ENCODE data around the gene ISCU. TPM values are rescaled to one million over a fixed set of nuclear protein-coding genes. Genes with fewer than 3 reads are reported as not detected.

ISCU gene
- polyA plus RNA-seq, 1 of the 3 experiments (the other 2 are of a cell fraction): 165 TPM

DNA sequence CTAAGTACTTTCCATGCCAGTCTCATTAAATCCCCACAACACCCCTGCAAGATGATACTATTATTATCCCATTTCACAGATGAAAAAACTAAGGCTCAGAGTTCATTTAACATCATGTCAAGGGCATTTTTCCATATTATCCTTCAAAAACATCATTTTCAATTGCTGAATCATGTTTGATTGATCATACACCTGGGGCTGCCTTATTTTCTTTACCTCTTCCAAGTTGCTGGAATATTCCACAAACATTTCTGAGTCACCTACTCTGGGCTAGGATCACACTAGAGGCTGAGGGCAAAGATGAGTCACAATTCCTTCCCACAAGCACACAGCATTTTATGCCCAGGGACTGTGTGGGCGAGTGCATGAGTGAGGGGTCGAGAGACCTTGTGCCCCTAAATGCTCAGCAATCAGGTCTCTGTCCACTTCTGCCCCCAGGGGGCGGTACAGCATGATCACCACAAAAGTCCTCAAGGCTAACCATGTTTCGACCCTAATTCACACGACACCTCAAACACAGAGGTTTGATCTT is 49.6 kb downstream of the ISCU start (continued):
- TF ChIP-seq ZBTB33 (IDR thresholded peaks at IDR 0.05; ENCODE audit: borderline replicate concordance, low read depth) (no peak), TCF12 (IDR thresholded peaks at IDR 0.05) (peak; percentile 61), ELF1 (IDR thresholded peaks at IDR 0.05) (no peak), YY1 (IDR thresholded peaks at IDR 0.05; ENCODE audit: low read depth) (no peak), NFIC (IDR thresholded peaks at IDR 0.05; ENCODE audit: borderline replicate concordance) (no peak)
- TF ChIP-seq, protein P1, sequence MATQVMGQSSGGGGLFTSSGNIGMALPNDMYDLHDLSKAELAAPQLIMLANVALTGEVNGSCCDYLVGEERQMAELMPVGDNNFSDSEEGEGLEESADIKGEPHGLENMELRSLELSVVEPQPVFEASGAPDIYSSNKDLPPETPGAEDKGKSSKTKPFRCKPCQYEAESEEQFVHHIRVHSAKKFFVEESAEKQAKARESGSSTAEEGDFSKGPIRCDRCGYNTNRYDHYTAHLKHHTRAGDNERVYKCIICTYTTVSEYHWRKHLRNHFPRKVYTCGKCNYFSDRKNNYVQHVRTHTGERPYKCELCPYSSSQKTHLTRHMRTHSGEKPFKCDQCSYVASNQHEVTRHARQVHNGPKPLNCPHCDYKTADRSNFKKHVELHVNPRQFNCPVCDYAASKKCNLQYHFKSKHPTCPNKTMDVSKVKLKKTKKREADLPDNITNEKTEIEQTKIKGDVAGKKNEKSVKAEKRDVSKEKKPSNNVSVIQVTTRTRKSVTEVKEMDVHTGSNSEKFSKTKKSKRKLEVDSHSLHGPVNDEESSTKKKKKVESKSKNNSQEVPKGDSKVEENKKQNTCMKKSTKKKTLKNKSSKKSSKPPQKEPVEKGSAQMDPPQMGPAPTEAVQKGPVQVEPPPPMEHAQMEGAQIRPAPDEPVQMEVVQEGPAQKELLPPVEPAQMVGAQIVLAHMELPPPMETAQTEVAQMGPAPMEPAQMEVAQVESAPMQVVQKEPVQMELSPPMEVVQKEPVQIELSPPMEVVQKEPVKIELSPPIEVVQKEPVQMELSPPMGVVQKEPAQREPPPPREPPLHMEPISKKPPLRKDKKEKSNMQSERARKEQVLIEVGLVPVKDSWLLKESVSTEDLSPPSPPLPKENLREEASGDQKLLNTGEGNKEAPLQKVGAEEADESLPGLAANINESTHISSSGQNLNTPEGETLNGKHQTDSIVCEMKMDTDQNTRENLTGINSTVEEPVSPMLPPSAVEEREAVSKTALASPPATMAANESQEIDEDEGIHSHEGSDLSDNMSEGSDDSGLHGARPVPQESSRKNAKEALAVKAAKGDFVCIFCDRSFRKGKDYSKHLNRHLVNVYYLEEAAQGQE (IDR thresholded peaks at IDR 0.05; ENCODE audit: low read depth, low read length): no peak

GRCh38 chr12:108612788-108613282 is 50.4 kb downstream of the ISCU start:
- no peaks in the 10 kb centered on the region for H4K20me1 ChIP-seq (ENCODE audit: insufficient read depth)
- CTCF ChIA-PET: interaction anchor here (0.6 to 19.2 kb wide), 2 partner anchors 46 to 192 kb away, joined by 3 to 503 read pairs; partner anchors contain the start of genes ISCU and SART3
- no peaks in the 10 kb centered on the region for H3K79me2 ChIP-seq (ENCODE audit: insufficient read depth)
- H3K4me1 ChIP-seq (ENCODE audit: control insufficient read depth in 1 of 2, insufficient read depth in 2 of 2, low read depth in 1 of 2, low read length in 1 of 2): peaks cover 7 to 12% of the 10 kb centered on the region in 2 experiments; a peak in 3 of 4 replicates
- POLR2A ChIA-PET: no interaction called here
- DNase-seq: no peak
- H2AFZ ChIP-seq (ENCODE audit: low read depth): no peak overlapping the region
- H3K4me2 ChIP-seq: no peak overlapping the region
- WGBS (ENCODE audit: low lambda C conversion rate): 88% methylated on average over 5 of the region's 8 CpGs
- H3K27ac ChIP-seq (ENCODE audit: low read depth in 2 of 2, low read length in 1 of 2): peak overlapping the region in 1 of 2 experiments; percentile 61; a peak in 1 of 4 replicates
- no peaks in the 10 kb centered on the region for H3K36me3 ChIP-seq (replicated peaks in 1 of 2; ENCODE audit: control insufficient read depth in 1 of 2, insufficient read depth in 2 of 2, low read length in 1 of 2)
- H3F3A ChIP-seq (replicated peaks; ENCODE audit: insufficient read depth): peaks cover 6% of the 10 kb centered on the region
- no peak overlapping the region for H3K4me3 ChIP-seq (ENCODE audit: low read depth in 2 of 2, low read length in 1 of 2)
- no peaks in the 10 kb centered on the region for H3K27me3 ChIP-seq (ENCODE audit: insufficient read depth)
- H3K9me3 ChIP-seq: no peaks in the 10 kb centered on the region
- no peak overlapping the region for H3K9ac ChIP-seq
- no peaks in the 10 kb centered on the region for H3K9me2 ChIP-seq
- no peak for TF ChIP-seq POLR2AphosphoS5 (IDR thresholded peaks at IDR 0.05; ENCODE audit: low read depth, low read length)
- no peak for TF ChIP-seq NRF1 (IDR thresholded peaks at IDR 0.05; ENCODE audit: low read depth, low read length)
- TF ChIP-seq SIN3A (IDR thresholded peaks at IDR 0.05; ENCODE audit: borderline replicate concordance, low read depth, low read length): no peak
- TF ChIP-seq IRF3 (IDR thresholded peaks at IDR 0.05; ENCODE audit: low read depth, low read length): no peak
- TF ChIP-seq JUND (IDR thresholded peaks at IDR 0.05): no peak
- TF ChIP-seq, protein P2, sequence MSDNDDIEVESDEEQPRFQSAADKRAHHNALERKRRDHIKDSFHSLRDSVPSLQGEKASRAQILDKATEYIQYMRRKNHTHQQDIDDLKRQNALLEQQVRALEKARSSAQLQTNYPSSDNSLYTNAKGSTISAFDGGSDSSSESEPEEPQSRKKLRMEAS (IDR thresholded peaks at IDR 0.05; ENCODE audit: low read depth): no peak
- TF ChIP-seq EP300 (IDR thresholded peaks at IDR 0.05; ENCODE audit: borderline replicate concordance in 1 of 2, low read depth in 1 of 2, low read length in 1 of 2): no peak
- TF ChIP-seq FOXJ3 (CRISPR knock-in tag; IDR thresholded peaks at IDR 0.05): no peak
- TF ChIP-seq TCF12 (IDR thresholded peaks at IDR 0.05): no peak
- TF ChIP-seq, protein P1 (IDR thresholded peaks at IDR 0.05; ENCODE audit: low read depth, low read length): no peak
- TF ChIP-seq, protein P3, sequence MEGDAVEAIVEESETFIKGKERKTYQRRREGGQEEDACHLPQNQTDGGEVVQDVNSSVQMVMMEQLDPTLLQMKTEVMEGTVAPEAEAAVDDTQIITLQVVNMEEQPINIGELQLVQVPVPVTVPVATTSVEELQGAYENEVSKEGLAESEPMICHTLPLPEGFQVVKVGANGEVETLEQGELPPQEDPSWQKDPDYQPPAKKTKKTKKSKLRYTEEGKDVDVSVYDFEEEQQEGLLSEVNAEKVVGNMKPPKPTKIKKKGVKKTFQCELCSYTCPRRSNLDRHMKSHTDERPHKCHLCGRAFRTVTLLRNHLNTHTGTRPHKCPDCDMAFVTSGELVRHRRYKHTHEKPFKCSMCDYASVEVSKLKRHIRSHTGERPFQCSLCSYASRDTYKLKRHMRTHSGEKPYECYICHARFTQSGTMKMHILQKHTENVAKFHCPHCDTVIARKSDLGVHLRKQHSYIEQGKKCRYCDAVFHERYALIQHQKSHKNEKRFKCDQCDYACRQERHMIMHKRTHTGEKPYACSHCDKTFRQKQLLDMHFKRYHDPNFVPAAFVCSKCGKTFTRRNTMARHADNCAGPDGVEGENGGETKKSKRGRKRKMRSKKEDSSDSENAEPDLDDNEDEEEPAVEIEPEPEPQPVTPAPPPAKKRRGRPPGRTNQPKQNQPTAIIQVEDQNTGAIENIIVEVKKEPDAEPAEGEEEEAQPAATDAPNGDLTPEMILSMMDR (IDR thresholded peaks at IDR 0.05): no peak
- no peak for TF ChIP-seq USF1 (IDR thresholded peaks at IDR 0.05; ENCODE audit: borderline replicate concordance, low read depth)
- TF ChIP-seq TAF1 (IDR thresholded peaks at IDR 0.05; ENCODE audit: borderline replicate concordance, low read depth, low read length): no peak

Data from SK-N-SH (cell line).